Stimulated activated naive CD4-positive, alpha-beta T cell treated with Interleukin-2 at 50 U/mL for 16 hours (primary cell): Measurements from ENCODE around the gene PIR.

ENCODE experiments used
- DNase-seq: peaks from one replicate; lab custom pipeline; 2025; lab: John Stamatoyannopoulos, UW

Gene PIR

GRCh38 chrX:15344106-15344505 lies 149.0 kb downstream of the PIR start:
- DNase-seq, result no peak

- DNase-seq, result no peak
These were observed 150.1 kb downstream of the PIR start for GRCh38 chrX:15343075-15343476.

- no peak for DNase-seq
These were observed 152.3 kb downstream of the PIR start for GRCh38 chrX:15340867-15341266.

- DNase-seq, result no peak
These were observed 157.1 kb downstream of the PIR start for GRCh38 chrX:15336023-15336413.

GRCh38 chrX:15335135-15336022 lies 157.8 kb downstream of the PIR start, which contains the start of gene PIGA:
Gene PIGA (minus strand): TSS chrX:15335523. CDS start chrX:15331930, 3,593 bp downstream.
- peak; percentile 91 for DNase-seq
